GM21423 (cell line): ENCODE data around the gene SLC7A9.
"Not testable (repeated sequence)": the region's sequence is repeated elsewhere in the genome, so short reads cannot be mapped to it uniquely, and the experiment has no call there.

Source experiments
- ATAC-seq: cut with Tn5 transposase; IDR thresholded peaks from one replicate; pipeline ENCODE4 v1.9.1; 2021; ENCODE audit warnings: mild to moderate bottlenecking, moderate library complexity; ENCODE audit not compliant: unreplicated experiment

Gene SLC7A9

GRCh38 chr19:32809254-32809653, 60.3 kb downstream of the SLC7A9 start:
- no peak for ATAC-seq

- ATAC-seq = no peak
Observed at GRCh38 chr19:32808236-32808635, 61.3 kb downstream of the SLC7A9 start.

- no peak for ATAC-seq
Observed at GRCh38 chr19:32802840-32803239, 66.7 kb downstream of the SLC7A9 start.

- ATAC-seq = no peak
Observed at GRCh38 chr19:32800754-32801153, 68.8 kb downstream of the SLC7A9 start.

- ATAC-seq = no peak
Observed at GRCh38 chr19:32800191-32800590, 69.4 kb downstream of the SLC7A9 start.

GRCh38 chr19:32798201-32798600, 71.4 kb downstream of the SLC7A9 start:
- ATAC-seq = no peak

GRCh38 chr19:32789429-32789828, 80.1 kb downstream of the SLC7A9 start:
- ATAC-seq = no peak

- not testable (repeated sequence) for ATAC-seq
Observed at GRCh38 chr19:32787895-32788294, 81.7 kb downstream of the SLC7A9 start.

- ATAC-seq = not testable (repeated sequence)
Observed at GRCh38 chr19:32787161-32787813, 82.3 kb downstream of the SLC7A9 start.

- ATAC-seq = not testable (repeated sequence)
Observed at GRCh38 chr19:32782089-32782488, 87.5 kb downstream of the SLC7A9 start.

GRCh38 chr19:32781280-32781679, 88.3 kb downstream of the SLC7A9 start:
- no peak for ATAC-seq
